Lung (tissue), 12 donors: ENCODE measurements around the gene ATP10A. TPM values are rescaled to one million over a fixed set of nuclear protein-coding genes. Genes with fewer than 3 reads are reported as not detected.

Experiments
- ATAC-seq: fragments of 200-7000 bp; cut with Tn5 transposase; one replicate; pipeline ENCODE4 v1.9.1; 2020; ENCODE audit warnings: moderate number of reproducible peaks; ENCODE audit not compliant: insufficient read depth, low FRiP score
- DNase-seq, 3 donors: peaks; one replicate each; pipeline ENCODE4 v3.0.0-alpha.2; 2013 to 2017
- H3K27ac ChIP-seq, 2 donors: one replicate each; pipeline ENCODE4 v1.5.1; 2013; ENCODE audit warnings: mild to moderate bottlenecking in 2 of 2, moderate library complexity in 2 of 2, control low read depth in 1 of 2, inconsistent platforms in 1 of 2, low read depth in 1 of 2, low read length in 1 of 2
- H3K27me3 ChIP-seq, 3 donors: one replicate each; pipeline ENCODE4 v1.5.1; 2013; ENCODE audit warnings: low read length in 2 of 3; ENCODE audit not compliant: control insufficient read depth in 3 of 3, insufficient read depth in 3 of 3
- H3K36me3 ChIP-seq, 4 donors: one replicate each; pipeline ENCODE4 v1.5.1; 2013; ENCODE audit warnings: low read length in 4 of 4, mild to moderate bottlenecking in 1 of 4, moderate library complexity in 1 of 4; ENCODE audit not compliant: control insufficient read depth in 4 of 4, insufficient read depth in 4 of 4
- H3K4me1 ChIP-seq, 5 donors: one replicate each; pipeline ENCODE4 v1.5.1; 2013; ENCODE audit warnings: low read length in 5 of 5, mild to moderate bottlenecking in 2 of 5, moderate library complexity in 1 of 5; ENCODE audit not compliant: control insufficient read depth in 5 of 5, insufficient read depth in 5 of 5
- H3K4me3 ChIP-seq: one replicate; pipeline ENCODE4 v1.5.1; 2013; ENCODE audit warnings: mild to moderate bottlenecking, control low read depth, moderate library complexity
- H3K9ac ChIP-seq, 2 donors: one replicate each; pipeline ENCODE4 v1.5.1; 2013; ENCODE audit warnings: low read length in 2 of 2, control low read depth in 1 of 2; ENCODE audit not compliant: insufficient read depth in 1 of 2
- H3K9me3 ChIP-seq, 4 donors: one replicate each; pipeline ENCODE4 v1.5.1; 2013; ENCODE audit warnings: low read length in 3 of 4, mild to moderate bottlenecking in 1 of 4, moderate library complexity in 1 of 4; ENCODE audit not compliant: control insufficient read depth in 4 of 4, insufficient read depth in 3 of 4
- WGBS, 2 donors: extraction: QIAGEN DNeasy Blood & Tissue Kit; methylation state at CpG; one replicate each; pipeline ENCODE4 v1.1.7; 2013; 5-methylcytosine and 5-hydroxymethylcytosine counted together
- polyA plus RNA-seq, 2 donors: library from polyadenylated mRNA; stranded (reverse); fragments of 200-250 nt; gene quantifications; one replicate each; pipeline ENCODE4 v1.2.1, GENCODE V29; 2013
- total RNA-seq, 2 donors: library from RNA; depleted of rRNA in 1 of 2; stranded (reverse); fragments of >200 nt in 1 of 2; gene quantifications; one replicate each; pipeline ENCODE4 v1.2.1, GENCODE V29; 2014 to 2021
- TF ChIP-seq, protein P1 (sequence below): IDR thresholded peaks from 2 replicates; pipeline ENCODE4 v1.5.1; 2012; ENCODE audit warnings: mild to moderate bottlenecking; ENCODE audit errors: control extremely low read depth, extremely low read depth
- donor health status: control.
- donor health status: control.
- donor health status: Bipolar disorder and iron deficiency.
- donor health status: healthy.
- donor health status: DM: yes; HTN: yes; CAD: no.

ATP10A gene
- total and polyA plus RNA-seq, 4 donors, result 4.5 to 33.7 (median 6.2) TPM

- H3K27me3 ChIP-seq, result no peaks in the 10 kb centered on the region
- no peak overlapping the region for H3K4me3 ChIP-seq
- DNase-seq (no peak), ATAC-seq (no peak)
- TF ChIP-seq, protein P1, sequence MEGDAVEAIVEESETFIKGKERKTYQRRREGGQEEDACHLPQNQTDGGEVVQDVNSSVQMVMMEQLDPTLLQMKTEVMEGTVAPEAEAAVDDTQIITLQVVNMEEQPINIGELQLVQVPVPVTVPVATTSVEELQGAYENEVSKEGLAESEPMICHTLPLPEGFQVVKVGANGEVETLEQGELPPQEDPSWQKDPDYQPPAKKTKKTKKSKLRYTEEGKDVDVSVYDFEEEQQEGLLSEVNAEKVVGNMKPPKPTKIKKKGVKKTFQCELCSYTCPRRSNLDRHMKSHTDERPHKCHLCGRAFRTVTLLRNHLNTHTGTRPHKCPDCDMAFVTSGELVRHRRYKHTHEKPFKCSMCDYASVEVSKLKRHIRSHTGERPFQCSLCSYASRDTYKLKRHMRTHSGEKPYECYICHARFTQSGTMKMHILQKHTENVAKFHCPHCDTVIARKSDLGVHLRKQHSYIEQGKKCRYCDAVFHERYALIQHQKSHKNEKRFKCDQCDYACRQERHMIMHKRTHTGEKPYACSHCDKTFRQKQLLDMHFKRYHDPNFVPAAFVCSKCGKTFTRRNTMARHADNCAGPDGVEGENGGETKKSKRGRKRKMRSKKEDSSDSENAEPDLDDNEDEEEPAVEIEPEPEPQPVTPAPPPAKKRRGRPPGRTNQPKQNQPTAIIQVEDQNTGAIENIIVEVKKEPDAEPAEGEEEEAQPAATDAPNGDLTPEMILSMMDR, result no peak
- H3K9me3 ChIP-seq, result no peaks in the 10 kb centered on the region
- no peak overlapping the region for H3K9ac ChIP-seq
- H3K36me3 ChIP-seq, result no peaks in the 10 kb centered on the region
- WGBS, 2 donors, result 94 to 96% methylated on average over 15 to 16 of the region's 16 CpGs
- H3K4me1 ChIP-seq, result no peaks in the 10 kb centered on the region
- no peak overlapping the region for H3K27ac ChIP-seq
Observed at GRCh38 chr15:25909806-25910205, 46.7 kb upstream of the ATP10A start.

DNA sequence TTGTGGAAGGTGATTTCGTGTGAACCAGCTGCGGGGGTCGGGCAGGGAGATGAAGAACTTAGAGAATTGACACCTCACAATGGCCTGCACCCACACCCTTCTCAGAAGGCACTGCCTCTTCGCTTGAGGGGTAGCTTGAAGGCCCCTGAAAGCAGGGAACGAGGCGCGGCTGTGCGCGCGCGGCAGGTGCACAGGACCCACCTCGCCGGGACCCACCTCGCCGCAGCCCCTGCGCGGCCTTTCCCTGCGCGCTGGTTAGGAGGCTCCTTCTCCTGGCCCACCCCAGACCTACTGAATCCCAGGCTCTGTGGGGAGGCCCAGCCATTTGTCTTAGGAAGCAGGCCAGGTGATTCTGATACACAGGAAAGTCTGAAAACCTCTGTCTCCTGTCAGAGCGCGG is 46.2 kb upstream of the ATP10A start:
- H3K27me3 ChIP-seq, result no peaks in the 10 kb centered on the region
- TF ChIP-seq, protein P1, result no peak
- no peak overlapping the region for H3K9ac ChIP-seq
- 84 to 88% methylated on average over 21 of the region's 21 CpGs for WGBS, 2 donors
- DNase-seq, result no peak
- no peak overlapping the region for H3K27ac ChIP-seq
- no peaks in the 10 kb centered on the region for H3K4me1 ChIP-seq
- ATAC-seq, result no peak
- H3K4me3 ChIP-seq, result no peak overlapping the region
- no peaks in the 10 kb centered on the region for H3K9me3 ChIP-seq
- no peaks in the 10 kb centered on the region for H3K36me3 ChIP-seq

DNA sequence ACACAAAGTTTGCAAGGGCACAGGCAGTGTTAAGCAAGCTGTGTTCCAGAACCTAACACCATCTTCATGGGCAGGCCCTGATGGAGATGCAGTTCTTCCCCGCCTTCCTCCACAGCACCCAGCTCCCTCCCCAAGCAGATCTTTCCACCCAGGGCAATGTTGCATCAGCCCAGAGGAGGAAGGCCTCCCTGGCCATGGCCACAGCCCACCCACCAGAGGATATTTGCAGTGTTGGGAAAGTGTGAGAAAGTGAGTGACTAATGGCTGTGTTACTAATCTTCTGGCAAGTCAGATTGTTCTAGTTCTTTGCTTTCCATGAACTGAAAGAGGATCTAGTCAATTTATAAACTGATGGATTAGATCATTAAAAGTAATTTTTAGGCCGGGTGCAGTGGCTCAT is 42.0 kb upstream of the ATP10A start:
- WGBS, 2 donors, result 88 to 91% methylated on average over 2 of the region's 2 CpGs
- DNase-seq (no peak), ATAC-seq (peak; percentile 51)
- H3K36me3 ChIP-seq, result no peaks in the 10 kb centered on the region
- peaks cover 0 to 5% (median 0%) of the 10 kb centered on the region in 5 donors for H3K4me1 ChIP-seq
- TF ChIP-seq, protein P1, result no peak
- H3K27ac ChIP-seq, result no peak overlapping the region
- no peak overlapping the region for H3K4me3 ChIP-seq
- peaks cover 0 to 2% (median 0%) of the 10 kb centered on the region in 4 donors for H3K9me3 ChIP-seq
- H3K27me3 ChIP-seq, result no peaks in the 10 kb centered on the region
- H3K9ac ChIP-seq, result no peak overlapping the region

- peak in 2 of 3 donors; percentile 4 to 32 for DNase-seq
- TF ChIP-seq, protein P1, result no peak
- WGBS, 2 donors, result 37 to 44% methylated on average over 10 of the region's 10 CpGs
- H3K4me1 ChIP-seq, result peaks cover 0 to 7% (median 0%) of the 10 kb centered on the region in 5 donors
- no peak overlapping the region for H3K9ac ChIP-seq
- H3K36me3 ChIP-seq, result no peaks in the 10 kb centered on the region
- H3K9me3 ChIP-seq, result peaks cover 0 to 2% (median 0%) of the 10 kb centered on the region in 4 donors
- H3K27ac ChIP-seq, result peak overlapping the region in 1 of 2 donors; percentile 29
- H3K4me3 ChIP-seq, result no peak overlapping the region
- H3K27me3 ChIP-seq, result no peaks in the 10 kb centered on the region
- ATAC-seq, result no peak
Observed at GRCh38 chr15:25903024-25903581, 40.0 kb upstream of the ATP10A start.
